Measurements from ENCODE around the gene IFI6. TPM values are rescaled to one million over a fixed set of nuclear protein-coding genes. Genes with fewer than 3 reads are reported as not detected.

IFI6 gene
- total and polyA plus RNA-seq, 2 of the 13 experiments (the other 11 are each of a cell fraction or from before 2014, with no cell fraction given): 12.9 to 13.2 TPM

GRCh38 chr1:27659497-27660299, 12.3 kb downstream of the IFI6 start (continued):
- TF ChIP-seq THAP7 (CRISPR knock-in tag; IDR thresholded peaks at IDR 0.05) (no peak), SPEN (CRISPR knock-in tag; IDR thresholded peaks at IDR 0.05; ENCODE audit: low read depth) (peak; percentile 54; the same call in 1 of the 2 replicates), ZNF253 (CRISPR knock-in tag; IDR thresholded peaks at IDR 0.05; ENCODE audit: borderline replicate concordance) (no peak), GABPA (IDR thresholded peaks at IDR 0.05; ENCODE audit: low read depth, low read length) (no peak), GABPA (CRISPR knock-in tag; IDR thresholded peaks at IDR 0.05; ENCODE audit: low read depth) (peak; percentile 38; the same call in 1 of the 2 replicates), ZNF737 (CRISPR knock-in tag; IDR thresholded peaks at IDR 0.05; ENCODE audit: borderline replicate concordance) (no peak), GATAD2A (CRISPR knock-in tag; IDR thresholded peaks at IDR 0.05) (0 out of 2 replicates have a peak, but pooled peaks have one; percentile 16), EP300 (IDR thresholded peaks at IDR 0.05; ENCODE audit: low read depth in 2 of 2, low read length in 2 of 2) (no peak), EP300 (CRISPR knock-in tag; IDR thresholded peaks at IDR 0.05; ENCODE audit: borderline replicate concordance) (no peak), BCL6 (CRISPR knock-in tag; IDR thresholded peaks at IDR 0.05) (no peak), SP2 (CRISPR knock-in tag; IDR thresholded peaks at IDR 0.05) (no peak), SAP130 (CRISPR knock-in tag; IDR thresholded peaks at IDR 0.05; ENCODE audit: low read depth) (peak; percentile 42; the same call in 1 of the 2 replicates), ELF3 (CRISPR knock-in tag; IDR thresholded peaks at IDR 0.05) (peak; percentile 45; the same call in 1 of the 2 replicates), THAP11 (CRISPR knock-in tag; IDR thresholded peaks at IDR 0.05) (peak; percentile 56), TGIF2 (CRISPR knock-in tag; IDR thresholded peaks at IDR 0.05) (no peak), ZNF562 (CRISPR knock-in tag; IDR thresholded peaks at IDR 0.05; ENCODE audit: borderline replicate concordance) (no peak), NBN (conservative IDR thresholded peaks at IDR 0.05) (no peak), CEBPG (CRISPR knock-in tag; IDR thresholded peaks at IDR 0.05) (peak; percentile 72)
- TF ChIP-seq, protein P1, sequence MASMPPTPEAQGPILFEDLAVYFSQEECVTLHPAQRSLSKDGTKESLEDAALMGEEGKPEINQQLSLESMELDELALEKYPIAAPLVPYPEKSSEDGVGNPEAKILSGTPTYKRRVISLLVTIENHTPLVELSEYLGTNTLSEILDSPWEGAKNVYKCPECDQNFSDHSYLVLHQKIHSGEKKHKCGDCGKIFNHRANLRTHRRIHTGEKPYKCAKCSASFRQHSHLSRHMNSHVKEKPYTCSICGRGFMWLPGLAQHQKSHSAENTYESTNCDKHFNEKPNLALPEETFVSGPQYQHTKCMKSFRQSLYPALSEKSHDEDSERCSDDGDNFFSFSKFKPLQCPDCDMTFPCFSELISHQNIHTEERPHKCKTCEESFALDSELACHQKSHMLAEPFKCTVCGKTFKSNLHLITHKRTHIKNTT (CRISPR knock-in tag; IDR thresholded peaks at IDR 0.05): no peak
- TF ChIP-seq, protein P2, sequence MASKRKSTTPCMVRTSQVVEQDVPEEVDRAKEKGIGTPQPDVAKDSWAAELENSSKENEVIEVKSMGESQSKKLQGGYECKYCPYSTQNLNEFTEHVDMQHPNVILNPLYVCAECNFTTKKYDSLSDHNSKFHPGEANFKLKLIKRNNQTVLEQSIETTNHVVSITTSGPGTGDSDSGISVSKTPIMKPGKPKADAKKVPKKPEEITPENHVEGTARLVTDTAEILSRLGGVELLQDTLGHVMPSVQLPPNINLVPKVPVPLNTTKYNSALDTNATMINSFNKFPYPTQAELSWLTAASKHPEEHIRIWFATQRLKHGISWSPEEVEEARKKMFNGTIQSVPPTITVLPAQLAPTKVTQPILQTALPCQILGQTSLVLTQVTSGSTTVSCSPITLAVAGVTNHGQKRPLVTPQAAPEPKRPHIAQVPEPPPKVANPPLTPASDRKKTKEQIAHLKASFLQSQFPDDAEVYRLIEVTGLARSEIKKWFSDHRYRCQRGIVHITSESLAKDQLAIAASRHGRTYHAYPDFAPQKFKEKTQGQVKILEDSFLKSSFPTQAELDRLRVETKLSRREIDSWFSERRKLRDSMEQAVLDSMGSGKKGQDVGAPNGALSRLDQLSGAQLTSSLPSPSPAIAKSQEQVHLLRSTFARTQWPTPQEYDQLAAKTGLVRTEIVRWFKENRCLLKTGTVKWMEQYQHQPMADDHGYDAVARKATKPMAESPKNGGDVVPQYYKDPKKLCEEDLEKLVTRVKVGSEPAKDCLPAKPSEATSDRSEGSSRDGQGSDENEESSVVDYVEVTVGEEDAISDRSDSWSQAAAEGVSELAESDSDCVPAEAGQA (IDR thresholded peaks at IDR 0.05; ENCODE audit: low read depth): peak; percentile 77; the same call in 1 of the 2 replicates
- TF ChIP-seq, protein P2 (CRISPR knock-in tag; IDR thresholded peaks at IDR 0.05; ENCODE audit: borderline replicate concordance): no peak
- TF ChIP-seq, protein P3, sequence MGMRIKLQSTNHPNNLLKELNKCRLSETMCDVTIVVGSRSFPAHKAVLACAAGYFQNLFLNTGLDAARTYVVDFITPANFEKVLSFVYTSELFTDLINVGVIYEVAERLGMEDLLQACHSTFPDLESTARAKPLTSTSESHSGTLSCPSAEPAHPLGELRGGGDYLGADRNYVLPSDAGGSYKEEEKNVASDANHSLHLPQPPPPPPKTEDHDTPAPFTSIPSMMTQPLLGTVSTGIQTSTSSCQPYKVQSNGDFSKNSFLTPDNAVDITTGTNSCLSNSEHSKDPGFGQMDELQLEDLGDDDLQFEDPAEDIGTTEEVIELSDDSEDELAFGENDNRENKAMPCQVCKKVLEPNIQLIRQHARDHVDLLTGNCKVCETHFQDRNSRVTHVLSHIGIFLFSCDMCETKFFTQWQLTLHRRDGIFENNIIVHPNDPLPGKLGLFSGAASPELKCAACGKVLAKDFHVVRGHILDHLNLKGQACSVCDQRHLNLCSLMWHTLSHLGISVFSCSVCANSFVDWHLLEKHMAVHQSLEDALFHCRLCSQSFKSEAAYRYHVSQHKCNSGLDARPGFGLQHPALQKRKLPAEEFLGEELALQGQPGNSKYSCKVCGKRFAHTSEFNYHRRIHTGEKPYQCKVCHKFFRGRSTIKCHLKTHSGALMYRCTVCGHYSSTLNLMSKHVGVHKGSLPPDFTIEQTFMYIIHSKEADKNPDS (CRISPR knock-in tag; IDR thresholded peaks at IDR 0.05): no peak
